SU-DHL-6 (cell line): ENCODE data around the gene MRGPRX3.
A peak's percentile ranks its signal among the peaks of the same experiment; 100 is the strongest.

ENCODE experiments used
- H2AFZ ChIP-seq: fragments of 200-600 bp; sonication (generic); 2 replicates; pipeline ENCODE4 v1.6.1; 2014; ENCODE audit warnings: low read depth, mild to moderate bottlenecking, moderate library complexity, mixed read lengths, antibody characterized with exemption, low read length; ENCODE audit not compliant: severe bottlenecking
- H3F3A ChIP-seq: fragments of 200-600 bp; shearing (Covaris generic); 2 replicates; pipeline ENCODE4 v1.6.0; 2016; ENCODE audit warnings: antibody characterized with exemption, mild to moderate bottlenecking; ENCODE audit not compliant: insufficient read depth
- H3K27ac ChIP-seq: fragments of 200-600 bp; sonication (generic); 2 replicates; pipeline ENCODE4 v1.5.1; 2016; ENCODE audit warnings: low read depth, mild to moderate bottlenecking, low read length, moderate library complexity, mixed read lengths
- H3K27me3 ChIP-seq: fragments of 200-600 bp; sonication (generic), shearing (Covaris generic); 2 replicates; pipeline ENCODE4 v1.6.0; 2014; ENCODE audit warnings: mild to moderate bottlenecking, low read length
- H3K36me3 ChIP-seq: fragments of 200-600 bp; sonication (generic); 2 replicates; pipeline ENCODE4 v1.6.1; 2014; ENCODE audit warnings: mild to moderate bottlenecking, low read length, mixed read lengths
- H3K4me2 ChIP-seq: fragments of 300-600, 200-600 bp; shearing (Covaris generic), sonication (generic); 2 replicates; pipeline ENCODE4 v1.6.0; 2014; ENCODE audit warnings: low read length, low read depth, mild to moderate bottlenecking; ENCODE audit not compliant: poor library complexity, severe bottlenecking
- H3K4me3 ChIP-seq: fragments of 200-600 bp; sonication (generic); 2 replicates; pipeline ENCODE4 v1.5.1; 2014; ENCODE audit warnings: antibody characterized with exemption, low read length, mild to moderate bottlenecking, mixed read lengths; ENCODE audit not compliant: insufficient read depth, poor library complexity, severe bottlenecking
- H3K79me2 ChIP-seq: fragments of 200-600 bp; sonication (generic); 2 replicates; pipeline ENCODE4 v1.6.1; 2014; ENCODE audit warnings: mild to moderate bottlenecking, low read length, moderate library complexity; ENCODE audit not compliant: insufficient read depth
- H3K9ac ChIP-seq: fragments of 200-600 bp; sonication (generic); 2 replicates; pipeline ENCODE4 v1.7.0; 2014; ENCODE audit warnings: mild to moderate bottlenecking, low read length
- H3K9me2 ChIP-seq: fragments of 200-600 bp; sonication (generic); replicated peaks from 2 replicates; pipeline ENCODE4 v1.6.1; 2014; ENCODE audit warnings: low read length; ENCODE audit not compliant: insufficient read depth
- H3K9me3 ChIP-seq: fragments of 200-600 bp; sonication (generic); 2 replicates; pipeline ENCODE4 v1.6.1; 2014; ENCODE audit warnings: low read length, mixed read lengths; ENCODE audit not compliant: insufficient read depth
- H4K20me1 ChIP-seq: fragments of 200-600 bp; sonication (generic); 2 replicates; pipeline ENCODE4 v1.6.1; 2014; ENCODE audit warnings: low read depth, mild to moderate bottlenecking, antibody characterized with exemption, low read length, moderate library complexity, mixed read lengths
- EZH2phosphoT487 ChIP-seq: fragments of 200-600 bp; sonication (generic), shearing (Covaris generic); conservative IDR thresholded peaks from 2 replicates; pipeline ENCODE4 v1.6.1; 2018; ENCODE audit warnings: mild to moderate bottlenecking, antibody characterized with exemption, low read length, moderate library complexity, mixed read lengths
- TF ChIP-seq, protein P1 (sequence below): fragments of 200-600 bp; sonication (generic); IDR thresholded peaks from one replicate; pipeline ENCODE4 v1.5.1; 2017; ENCODE audit warnings: antibody characterized with exemption, mild to moderate bottlenecking, low read length, moderate library complexity; ENCODE audit not compliant: insufficient read depth, poor library complexity, severe bottlenecking

MRGPRX3 gene

DNA sequence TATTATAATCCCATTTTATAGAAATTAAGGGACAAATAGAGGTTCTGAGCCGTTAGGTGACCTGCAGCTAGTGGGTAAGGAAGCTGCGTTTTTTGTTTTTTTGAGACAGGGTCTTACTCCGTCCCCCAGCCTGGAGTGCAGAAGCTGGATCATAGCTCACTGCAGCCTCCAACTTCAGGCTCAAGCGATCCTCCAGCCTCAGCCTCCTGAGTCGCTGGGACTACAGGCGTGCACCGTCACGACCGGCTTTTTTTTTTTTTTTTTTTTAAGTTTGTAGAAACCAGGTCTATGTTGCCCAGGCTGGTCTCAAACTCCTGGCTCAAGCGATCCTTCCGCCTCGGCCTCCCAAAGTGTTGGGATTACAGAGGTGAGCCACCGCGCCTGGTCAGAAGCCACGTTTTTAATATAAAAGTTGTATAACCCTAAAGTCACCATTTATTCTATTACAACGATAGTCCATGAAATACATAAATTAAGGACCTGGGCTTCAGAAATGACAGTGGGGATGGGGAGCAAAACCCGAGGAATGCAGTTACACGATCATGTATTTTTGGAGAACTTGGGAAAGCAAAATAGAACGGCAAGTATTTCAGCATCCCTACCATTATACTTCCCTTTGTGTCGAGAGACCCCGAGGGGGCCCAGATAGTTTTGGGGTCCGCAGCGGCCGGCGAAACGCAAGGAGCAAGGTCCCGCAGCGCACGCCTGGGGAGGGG is 27.1 kb upstream of the MRGPRX3 start:
- Histone ChIP-seq H2AFZ (peak overlapping the region; percentile 100), H3K4me3 (peak overlapping the region; percentile 95), H3K9ac (peak overlapping the region; percentile 99), H3F3A (peaks cover 10% of the 10 kb centered on the region; the same call in 1 of the 2 replicates), H3K27ac (peak overlapping the region; percentile 50), H3K27me3 (no peaks in the 10 kb centered on the region), H3K36me3 (peaks cover 29% of the 10 kb centered on the region), H3K9me3 (no peaks in the 10 kb centered on the region), H3K4me2 (peak overlapping the region; percentile 87), H4K20me1 (peaks cover 4% of the 10 kb centered on the region; the same call in 1 of the 2 replicates), H3K9me2 (no peaks in the 10 kb centered on the region), H3K79me2 (peaks cover 49% of the 10 kb centered on the region)
- TF ChIP-seq, protein P1, sequence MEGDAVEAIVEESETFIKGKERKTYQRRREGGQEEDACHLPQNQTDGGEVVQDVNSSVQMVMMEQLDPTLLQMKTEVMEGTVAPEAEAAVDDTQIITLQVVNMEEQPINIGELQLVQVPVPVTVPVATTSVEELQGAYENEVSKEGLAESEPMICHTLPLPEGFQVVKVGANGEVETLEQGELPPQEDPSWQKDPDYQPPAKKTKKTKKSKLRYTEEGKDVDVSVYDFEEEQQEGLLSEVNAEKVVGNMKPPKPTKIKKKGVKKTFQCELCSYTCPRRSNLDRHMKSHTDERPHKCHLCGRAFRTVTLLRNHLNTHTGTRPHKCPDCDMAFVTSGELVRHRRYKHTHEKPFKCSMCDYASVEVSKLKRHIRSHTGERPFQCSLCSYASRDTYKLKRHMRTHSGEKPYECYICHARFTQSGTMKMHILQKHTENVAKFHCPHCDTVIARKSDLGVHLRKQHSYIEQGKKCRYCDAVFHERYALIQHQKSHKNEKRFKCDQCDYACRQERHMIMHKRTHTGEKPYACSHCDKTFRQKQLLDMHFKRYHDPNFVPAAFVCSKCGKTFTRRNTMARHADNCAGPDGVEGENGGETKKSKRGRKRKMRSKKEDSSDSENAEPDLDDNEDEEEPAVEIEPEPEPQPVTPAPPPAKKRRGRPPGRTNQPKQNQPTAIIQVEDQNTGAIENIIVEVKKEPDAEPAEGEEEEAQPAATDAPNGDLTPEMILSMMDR, result no peak
- no peak for TF ChIP-seq EZH2phosphoT487

DNA sequence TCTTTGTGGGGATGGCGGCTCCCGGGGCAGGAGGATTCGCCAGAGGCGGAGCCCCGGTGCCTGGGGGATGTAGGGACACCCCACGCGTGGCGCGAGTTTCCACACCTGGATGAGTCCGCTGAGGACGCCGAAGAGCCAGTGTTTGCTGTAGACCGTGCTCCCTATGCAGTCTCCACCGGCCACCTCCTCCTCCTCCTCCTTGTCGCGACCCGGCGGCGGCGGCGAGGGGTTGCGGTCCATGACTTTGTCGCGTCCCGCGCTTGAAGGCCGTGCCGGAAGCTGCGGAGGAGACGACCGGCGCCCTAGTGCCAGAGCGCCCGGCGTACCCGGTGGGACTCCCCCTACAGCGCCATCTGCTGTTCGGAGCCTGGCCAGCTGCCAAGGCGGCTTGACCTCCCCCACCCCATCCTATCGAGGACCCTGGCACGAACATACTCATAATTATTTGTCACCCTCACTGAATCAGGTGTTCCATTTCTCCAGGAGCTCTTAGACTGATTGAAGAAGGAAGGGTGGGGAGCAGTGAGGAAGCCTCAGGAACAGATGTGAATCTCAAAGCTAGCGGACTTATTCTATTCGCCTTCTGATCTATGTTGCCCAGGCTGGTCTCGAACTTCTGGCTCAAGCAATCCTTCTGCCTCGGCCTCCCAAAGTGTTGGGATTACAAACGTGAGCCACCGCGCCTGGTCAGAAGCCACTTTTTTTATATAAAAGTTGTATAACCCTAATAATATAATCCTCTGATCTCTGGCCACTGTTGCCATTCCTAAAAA is 26.4 kb upstream of the MRGPRX3 start, which contains the start of gene SAAL1:
Gene SAAL1 (minus strand): TSS at position 281 of the 773 bp plus-strand sequence. CDS start 41 bp downstream, at position 240.
- Histone ChIP-seq H4K20me1 (peaks cover under 1% of the 10 kb centered on the region; the same call in 1 of the 2 replicates), H3K4me2 (peak within 1 kb of the TSS; percentile 87), H2AFZ (peak within 1 kb of the TSS; percentile 100), H3F3A (peaks cover 10% of the 10 kb centered on the region; the same call in 1 of the 2 replicates), H3K9me3 (no peaks in the 10 kb centered on the region), H3K27me3 (no peaks in the 10 kb centered on the region), H3K27ac (peak within 1 kb of the TSS; percentile 50), H3K36me3 (peaks cover 24% of the 10 kb centered on the region), H3K9ac (peak within 1 kb of the TSS; percentile 99), H3K9me2 (no peaks in the 10 kb centered on the region), H3K79me2 (peaks cover 42% of the 10 kb centered on the region), H3K4me3 (peak within 1 kb of the TSS; percentile 95)
- TF ChIP-seq, protein P1, result peak; percentile 97
- no peak for TF ChIP-seq EZH2phosphoT487

DNA sequence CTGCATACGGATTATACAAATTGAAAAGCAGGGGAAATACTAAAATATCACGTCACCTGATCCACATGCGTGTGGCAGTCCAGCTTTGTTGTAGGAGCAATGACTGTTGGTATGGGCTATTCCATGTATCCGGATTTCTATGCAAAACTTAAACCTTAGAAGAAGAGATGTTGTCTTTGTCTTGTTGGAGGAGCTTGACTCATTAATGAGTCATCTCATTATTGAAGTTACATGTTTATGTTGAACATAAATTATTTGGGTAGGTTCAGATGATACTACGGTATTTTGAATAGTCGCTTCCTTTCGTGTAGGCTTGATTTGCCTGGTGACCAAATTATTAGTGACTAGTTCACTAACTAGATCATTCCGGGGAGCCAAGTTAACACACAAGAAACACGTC is 25.7 kb upstream of the MRGPRX3 start:
- Histone ChIP-seq H2AFZ (peak overlapping the region; percentile 100), H3K9ac (no peak overlapping the region; the same call in 1 of the 2 replicates), H3K27me3 (no peaks in the 10 kb centered on the region), H3K4me3 (no peak overlapping the region), H3F3A (peaks cover 10% of the 10 kb centered on the region; the same call in 1 of the 2 replicates), H3K4me2 (peak overlapping the region; percentile 87), H3K27ac (no peak overlapping the region), H3K79me2 (peaks cover 36% of the 10 kb centered on the region), H4K20me1 (no peaks in the 10 kb centered on the region), H3K9me3 (no peaks in the 10 kb centered on the region), H3K36me3 (peaks cover 18% of the 10 kb centered on the region), H3K9me2 (no peaks in the 10 kb centered on the region)
- TF ChIP-seq, protein P1, result no peak
- no peak for TF ChIP-seq EZH2phosphoT487
